IMR-90 (cell line): ENCODE results near the gene OGT. TPM values are rescaled to one million over a fixed set of nuclear protein-coding genes. Genes with fewer than 3 reads are reported as not detected.
A peak's percentile ranks its signal among the peaks of the same experiment; 100 is the strongest.

Source experiments
- ATAC-seq: fragments of 200-7000 bp; cut with Tn5 transposase; 2 replicates; pipeline ENCODE4 v1.9.1; 2020; ENCODE audit warnings: low read depth, mild to moderate bottlenecking, moderate library complexity
- BruUV-seq: library from RNA; stranded (reverse); fragments of 400-500 nt; replicated peaks from 2 replicates; lab custom pipeline; 2021; lab: Mats Ljungman, UMichigan
- CTCF ChIA-PET: fragments of 300-600 bp; formaldehyde crosslinking; extraction: SDS; loops from one replicate; lab custom pipeline; 2021; ENCODE audit warnings: antibody characterized with exemption; lab: Yijun Ruan, JAX
- POLR2A ChIA-PET: fragments of 300-600 bp; sonication (Branson Sonifier 250); formaldehyde crosslinking; loops from one replicate; lab custom pipeline; 2022; ENCODE audit warnings: antibody characterized with exemption; ENCODE audit not compliant: unreplicated experiment; lab: Charles Lee
- DNase-seq: peaks from one replicate; pipeline ENCODE4 v3.0.0; 2013
- H2AFZ ChIP-seq: replicated peaks from 2 replicates; pipeline ENCODE3; 2013; ENCODE audit warnings: low read length, mild to moderate bottlenecking; ENCODE audit not compliant: poor library complexity
- H2AK5ac ChIP-seq: 2 replicates; pipeline ENCODE4 v1.6.1; 2013; ENCODE audit warnings: low read depth, low read length, inconsistent platforms
- H2AK9ac ChIP-seq: replicated peaks from 2 replicates; pipeline ENCODE3; 2013; ENCODE audit warnings: mild to moderate bottlenecking, low read depth, low read length, moderate library complexity; ENCODE audit not compliant: poor library complexity
- H2BK120ac ChIP-seq: 2 replicates; pipeline ENCODE4 v1.6.1; 2013; ENCODE audit warnings: low read depth, low read length, inconsistent platforms
- H2BK15ac ChIP-seq: 3 replicates; pipeline ENCODE4 v1.6.1; 2013; ENCODE audit warnings: low read depth, low read length, inconsistent platforms
- H2BK20ac ChIP-seq: 2 replicates; pipeline ENCODE4 v1.6.1; 2013; ENCODE audit warnings: low read depth, mild to moderate bottlenecking, inconsistent platforms, low read length, moderate library complexity
- H2BK5ac ChIP-seq: 2 replicates; pipeline ENCODE4 v1.6.1; 2013; ENCODE audit warnings: mild to moderate bottlenecking, low read depth, low read length, inconsistent platforms; ENCODE audit not compliant: poor library complexity, severe bottlenecking
- H3K14ac ChIP-seq: replicated peaks from 2 replicates; pipeline ENCODE4 v1.6.1; 2013; ENCODE audit warnings: low read depth, low read length, inconsistent platforms
- H3K18ac ChIP-seq: 2 replicates; pipeline ENCODE4 v1.6.1; 2013; ENCODE audit warnings: low read depth, low read length, control low read depth
- H3K23ac ChIP-seq: 2 replicates; pipeline ENCODE4 v1.6.1; 2013; ENCODE audit warnings: low read depth, low read length, inconsistent platforms
- H3K27ac ChIP-seq: 2 replicates; pipeline ENCODE4 v1.5.1; 2013; ENCODE audit warnings: mild to moderate bottlenecking, control low read depth, low read length; ENCODE audit not compliant: insufficient read depth
- H3K27me3 ChIP-seq: 2 replicates; pipeline ENCODE4 v1.6.1; 2013; ENCODE audit warnings: low read length; ENCODE audit not compliant: control insufficient read depth, insufficient read depth
- H3K36me3 ChIP-seq: 2 replicates; pipeline ENCODE4 v1.6.1; 2013; ENCODE audit warnings: low read length, mixed read lengths; ENCODE audit not compliant: control insufficient read depth, insufficient read depth
- H3K4ac ChIP-seq: 2 replicates; pipeline ENCODE4 v1.6.1; 2013; ENCODE audit warnings: low read depth, low read length, inconsistent platforms
- H3K4me1 ChIP-seq: 2 replicates; pipeline ENCODE4 v1.6.1; 2013; ENCODE audit warnings: low read length, mixed read lengths; ENCODE audit not compliant: control insufficient read depth, insufficient read depth
- H3K4me2 ChIP-seq: 2 replicates; pipeline ENCODE4 v1.6.1; 2013; ENCODE audit warnings: low read depth, mild to moderate bottlenecking, control low read depth, low read length, moderate library complexity
- H3K4me3 ChIP-seq: 2 replicates; pipeline ENCODE4 v1.5.1; 2013; ENCODE audit warnings: low read depth, mild to moderate bottlenecking, control low read depth, low read length, moderate library complexity; ENCODE audit not compliant: insufficient read depth
- H3K56ac ChIP-seq: 2 replicates; pipeline ENCODE4 v1.6.1; 2013; ENCODE audit warnings: low read length, inconsistent platforms; ENCODE audit not compliant: insufficient read depth; ENCODE audit errors: extremely low read depth
- H3K79me1 ChIP-seq, 2 experiments: 2 replicates each; pipeline ENCODE4 v1.6.1; 2013; ENCODE audit warnings: low read length in 2 of 2, inconsistent platforms in 1 of 2, low read depth in 1 of 2
- H3K9ac ChIP-seq: 2 replicates; pipeline ENCODE4 v1.6.1; 2013; ENCODE audit warnings: low read depth, low read length, control low read depth
- H3K9me1 ChIP-seq: 2 replicates; pipeline ENCODE4 v1.6.1; 2013; ENCODE audit warnings: low read length, inconsistent platforms; ENCODE audit not compliant: insufficient read depth
- H3K9me3 ChIP-seq: 2 replicates; pipeline ENCODE4 v1.6.1; 2013; ENCODE audit warnings: low read length; ENCODE audit not compliant: control insufficient read depth, insufficient read depth
- H4K20me1 ChIP-seq: 2 replicates; pipeline ENCODE4 v1.6.1; 2013; ENCODE audit warnings: low read length, inconsistent platforms; ENCODE audit not compliant: insufficient read depth
- H4K5ac ChIP-seq: 2 replicates; pipeline ENCODE4 v1.6.1; 2013; ENCODE audit warnings: mild to moderate bottlenecking, low read depth, low read length, control low read depth
- H4K8ac ChIP-seq, 2 experiments: 2 replicates each; pipeline ENCODE4 v1.6.1; 2013; ENCODE audit warnings: low read depth in 2 of 2, low read length in 2 of 2, control low read depth in 1 of 2, inconsistent platforms in 1 of 2
- H4K91ac ChIP-seq: 2 replicates; pipeline ENCODE4 v1.6.1; 2013; ENCODE audit warnings: low read depth, low read length, inconsistent platforms; ENCODE audit not compliant: insufficient read depth
- BHLHE40 ChIP-seq: fragments of 150-350 bp; IDR thresholded peaks from 2 replicates; pipeline ENCODE4 v1.6.1; 2016; ENCODE audit warnings: mild to moderate bottlenecking, low read depth, low read length
- CEBPB ChIP-seq: IDR thresholded peaks from 2 replicates; pipeline ENCODE4 v1.6.1; 2012; ENCODE audit warnings: low read depth, low read length, improper control_type of control experiment
- CHD1 ChIP-seq: IDR thresholded peaks from 2 replicates; pipeline ENCODE4 v1.6.1; 2012; ENCODE audit warnings: low read depth, low read length, improper control_type of control experiment
- FOS ChIP-seq: fragments of 150-350 bp; IDR thresholded peaks from 2 replicates; pipeline ENCODE4 v1.6.1; 2016; ENCODE audit warnings: low read depth, low read length
- MAZ ChIP-seq: IDR thresholded peaks from 2 replicates; pipeline ENCODE4 v1.6.1; 2012; ENCODE audit warnings: low read depth, mild to moderate bottlenecking, low read length, improper control_type of control experiment, moderate library complexity, borderline replicate concordance
- NFE2L2 ChIP-seq: fragments of 150-350 bp; IDR thresholded peaks from 2 replicates; pipeline ENCODE4 v1.6.1; 2016; ENCODE audit warnings: low read depth, mild to moderate bottlenecking, low read length
- RAD21 ChIP-seq: IDR thresholded peaks from 2 replicates; pipeline ENCODE4 v1.6.1; 2012; ENCODE audit warnings: low read length, improper control_type of control experiment
- RCOR1 ChIP-seq: IDR thresholded peaks from 2 replicates; pipeline ENCODE4 v1.6.1; 2012; ENCODE audit warnings: mild to moderate bottlenecking, low read length, improper control_type of control experiment; ENCODE audit not compliant: insufficient replicate concordance
- SMC3 ChIP-seq: fragments of 150-350 bp; IDR thresholded peaks from 2 replicates; pipeline ENCODE4 v1.6.1; 2016; ENCODE audit warnings: low read depth, mild to moderate bottlenecking, antibody characterized with exemption, low read length, moderate library complexity
- WGBS, 2 experiments: methylation state at CpG; one replicate each; pipeline versions ENCODE4 v1.1.5 to v1.1.7; 2013; ENCODE audit warnings: missing lambda C conversion rate in 2 of 2; ENCODE audit not compliant: insufficient read length in 1 of 2; ENCODE audit errors: extremely low coverage in 2 of 2; 5-methylcytosine and 5-hydroxymethylcytosine counted together
- dilution Hi-C: fragments of 300-500 bp; cut with HindIII; formaldehyde crosslinking; loops from one replicate; pipeline ENCODE4 v1.14.3; 2018; ENCODE audit warnings: low sequenced_read_pairs; ENCODE audit not compliant: unreplicated experiment
- in situ Hi-C: fragments of 300-500 bp; cut with MboI; formaldehyde crosslinking; loops from 3 replicates; pipeline ENCODE4 v1.14.3; 2019; ENCODE audit warnings: low sequenced_read_pairs, inconsistent platforms, mixed read lengths
- intact Hi-C: fragments of 100-400 bp; cut with micrococcal nuclease; formaldehyde crosslinking; loops from 2 replicates; pipeline ENCODE4 v1.10.0; 2022
- polyA plus RNA-seq, 3 experiments: library from polyadenylated mRNA; depleted of rRNA; stranded (reverse); fragments of >200 nt; gene quantifications; 2 replicates each; pipeline ENCODE4 v1.2.3, GENCODE V29; 2012; ENCODE audit warnings: low replicate concordance in 1 of 3
- total RNA-seq: library from RNA; depleted of rRNA; stranded (reverse); fragments of >200 nt; gene quantifications from 2 replicates; pipeline ENCODE4 v1.2.3, GENCODE V29; 2012
- TF ChIP-seq, protein P1 (sequence below): conservative IDR thresholded peaks from 2 replicates; pipeline ENCODE4 v1.5.1; 2012; ENCODE audit warnings: mild to moderate bottlenecking, low read depth, low read length, improper control_type of control experiment
- TF ChIP-seq, protein P2 (sequence below): fragments of 150-350 bp; IDR thresholded peaks from 2 replicates; pipeline ENCODE4 v1.6.1; 2016; ENCODE audit warnings: low read depth, mild to moderate bottlenecking, low read length, moderate library complexity, borderline replicate concordance
- TF ChIP-seq, protein P3 (sequence below): fragments of 150-350 bp; IDR thresholded peaks from 2 replicates; pipeline ENCODE4 v1.6.1; 2017; ENCODE audit warnings: mild to moderate bottlenecking, antibody characterized with exemption, low read length, low read depth

The OGT gene
- total and polyA plus RNA-seq, 2 of the 4 experiments (the other 2 are of a cell fraction), result 80.7 to 113 TPM

DNA sequence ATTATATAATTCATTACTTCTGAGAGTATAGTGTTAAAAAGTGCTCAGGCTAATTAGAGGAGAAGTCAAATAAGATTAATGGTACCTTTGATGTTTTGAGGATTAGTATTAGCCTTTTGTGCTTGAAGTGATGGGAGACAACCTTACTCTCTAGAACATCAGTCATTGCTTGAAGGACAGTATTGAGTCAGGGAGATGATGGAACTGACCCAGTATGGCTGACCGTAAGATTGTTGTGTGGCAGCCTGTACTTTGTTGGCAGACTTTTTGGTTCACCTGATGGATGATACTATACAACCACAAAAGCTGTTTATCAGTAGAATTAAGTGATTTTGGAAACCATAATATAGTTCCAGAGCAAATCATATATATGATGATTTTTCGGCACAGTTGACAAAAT is 9.9 kb downstream of the OGT start:
- H2AK9ac ChIP-seq, result no peak overlapping the region
- TF ChIP-seq SMC3 (no peak), CHD1 (no peak), CEBPB (no peak), MAZ (no peak), FOS (no peak), BHLHE40 (no peak), RAD21 (no peak), RCOR1 (no peak), NFE2L2 (no peak)
- TF ChIP-seq, protein P1, sequence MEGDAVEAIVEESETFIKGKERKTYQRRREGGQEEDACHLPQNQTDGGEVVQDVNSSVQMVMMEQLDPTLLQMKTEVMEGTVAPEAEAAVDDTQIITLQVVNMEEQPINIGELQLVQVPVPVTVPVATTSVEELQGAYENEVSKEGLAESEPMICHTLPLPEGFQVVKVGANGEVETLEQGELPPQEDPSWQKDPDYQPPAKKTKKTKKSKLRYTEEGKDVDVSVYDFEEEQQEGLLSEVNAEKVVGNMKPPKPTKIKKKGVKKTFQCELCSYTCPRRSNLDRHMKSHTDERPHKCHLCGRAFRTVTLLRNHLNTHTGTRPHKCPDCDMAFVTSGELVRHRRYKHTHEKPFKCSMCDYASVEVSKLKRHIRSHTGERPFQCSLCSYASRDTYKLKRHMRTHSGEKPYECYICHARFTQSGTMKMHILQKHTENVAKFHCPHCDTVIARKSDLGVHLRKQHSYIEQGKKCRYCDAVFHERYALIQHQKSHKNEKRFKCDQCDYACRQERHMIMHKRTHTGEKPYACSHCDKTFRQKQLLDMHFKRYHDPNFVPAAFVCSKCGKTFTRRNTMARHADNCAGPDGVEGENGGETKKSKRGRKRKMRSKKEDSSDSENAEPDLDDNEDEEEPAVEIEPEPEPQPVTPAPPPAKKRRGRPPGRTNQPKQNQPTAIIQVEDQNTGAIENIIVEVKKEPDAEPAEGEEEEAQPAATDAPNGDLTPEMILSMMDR, result no peak
- TF ChIP-seq, protein P2, sequence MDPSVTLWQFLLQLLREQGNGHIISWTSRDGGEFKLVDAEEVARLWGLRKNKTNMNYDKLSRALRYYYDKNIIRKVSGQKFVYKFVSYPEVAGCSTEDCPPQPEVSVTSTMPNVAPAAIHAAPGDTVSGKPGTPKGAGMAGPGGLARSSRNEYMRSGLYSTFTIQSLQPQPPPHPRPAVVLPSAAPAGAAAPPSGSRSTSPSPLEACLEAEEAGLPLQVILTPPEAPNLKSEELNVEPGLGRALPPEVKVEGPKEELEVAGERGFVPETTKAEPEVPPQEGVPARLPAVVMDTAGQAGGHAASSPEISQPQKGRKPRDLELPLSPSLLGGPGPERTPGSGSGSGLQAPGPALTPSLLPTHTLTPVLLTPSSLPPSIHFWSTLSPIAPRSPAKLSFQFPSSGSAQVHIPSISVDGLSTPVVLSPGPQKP, result no peak
- TF ChIP-seq, protein P3, sequence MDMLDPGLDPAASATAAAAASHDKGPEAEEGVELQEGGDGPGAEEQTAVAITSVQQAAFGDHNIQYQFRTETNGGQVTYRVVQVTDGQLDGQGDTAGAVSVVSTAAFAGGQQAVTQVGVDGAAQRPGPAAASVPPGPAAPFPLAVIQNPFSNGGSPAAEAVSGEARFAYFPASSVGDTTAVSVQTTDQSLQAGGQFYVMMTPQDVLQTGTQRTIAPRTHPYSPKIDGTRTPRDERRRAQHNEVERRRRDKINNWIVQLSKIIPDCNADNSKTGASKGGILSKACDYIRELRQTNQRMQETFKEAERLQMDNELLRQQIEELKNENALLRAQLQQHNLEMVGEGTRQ, result no peak
- H3K4me1 ChIP-seq, result no peaks in the 10 kb centered on the region; the same call in 1 of the 2 replicates
- no peak overlapping the region for H3K23ac ChIP-seq
- no peak overlapping the region for H2AK5ac ChIP-seq
- intact Hi-C loops, result loop anchor here (1.0 kb wide), 1 partner anchor 9 kb away; no protein-coding TSS in a partner anchor
- H3K27ac ChIP-seq, result no peak overlapping the region
- peaks cover 15% of the 10 kb centered on the region for H3K36me3 ChIP-seq
- no peak overlapping the region for H4K91ac ChIP-seq
- H3K4me3 ChIP-seq, result no peak overlapping the region
- no peak overlapping the region for H4K5ac ChIP-seq
- no peak overlapping the region for H2BK120ac ChIP-seq
- ATAC-seq, result no peak
- H4K20me1 ChIP-seq, result peaks cover 64% of the 10 kb centered on the region
- CTCF ChIA-PET, result no interaction called here
- H2BK20ac ChIP-seq, result no peak overlapping the region
- peak overlapping the region; percentile 23 for H2BK5ac ChIP-seq
- DNase-seq, result no peak
- H3K18ac ChIP-seq, result peak overlapping the region; percentile 23; the same call in 1 of the 2 replicates
- peak overlapping the region; percentile 61; the same call in 1 of the 2 replicates for H3K4me2 ChIP-seq
- H3K27me3 ChIP-seq, result no peaks in the 10 kb centered on the region
- no peak overlapping the region for H3K14ac ChIP-seq
- H2AFZ ChIP-seq, result no peak overlapping the region
- H3K4ac ChIP-seq, result no peak overlapping the region
- POLR2A ChIA-PET, result no interaction called here
- no peak overlapping the region for H4K8ac ChIP-seq
- dilution Hi-C loops, result no loop called here
- in situ Hi-C loops, result no loop called here
- no peak overlapping the region for H3K9ac ChIP-seq
- H3K56ac ChIP-seq, result no peak overlapping the region
- whole genome bisulfite sequencing, 2 experiments, result no CpG with 5 or more reads among the region's 2 CpGs
- H2BK15ac ChIP-seq, result no peak overlapping the region
- peaks cover 4% of the 10 kb centered on the region; the same call in 1 of the 2 replicates for H3K9me1 ChIP-seq
- no peaks in the 10 kb centered on the region; the same call in 1 of the 2 replicates for H3K9me3 ChIP-seq
- H3K79me1 ChIP-seq, result peaks cover 17 to 38% of the 10 kb centered on the region in 2 experiments; a peak in 3 of 4 replicates
- no TSS peak for BruUV-seq
